IPS-NIHi7 (cell line): ENCODE measurements around the gene SIPA1L3.
A peak's percentile ranks its signal among the peaks of the same experiment; 100 is the strongest.
"Not testable (repeated sequence)": the region's sequence is repeated elsewhere in the genome, so short reads cannot be mapped to it uniquely, and the experiment has no call there.

Source experiments
- DNase-seq: peaks from one replicate; pipeline ENCODE4 v3.0.0; 2012; ENCODE audit warnings: mixed read lengths; ENCODE audit errors: extremely low spot score

SIPA1L3 gene

DNA sequence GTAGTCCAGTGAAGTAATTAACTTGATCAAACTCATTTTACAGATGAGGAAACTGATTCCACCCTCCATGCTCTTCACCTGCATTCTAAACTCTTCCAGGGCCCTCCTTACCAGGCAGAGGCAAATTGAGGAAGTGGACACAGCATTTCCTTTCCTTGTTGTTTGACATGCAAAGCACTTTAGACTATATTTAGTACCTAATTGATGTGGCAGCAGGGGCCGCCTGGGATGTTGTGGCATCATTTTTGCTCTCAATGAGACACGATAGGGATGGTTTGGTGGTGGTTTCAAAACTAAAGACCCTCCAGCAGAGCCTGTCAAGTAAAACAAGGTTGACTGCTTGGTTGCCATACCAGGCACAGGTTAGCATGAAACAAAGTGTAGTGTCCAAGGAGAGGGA lies 7.9 kb downstream of the SIPA1L3 start:
- DNase-seq, result no peak

DNA sequence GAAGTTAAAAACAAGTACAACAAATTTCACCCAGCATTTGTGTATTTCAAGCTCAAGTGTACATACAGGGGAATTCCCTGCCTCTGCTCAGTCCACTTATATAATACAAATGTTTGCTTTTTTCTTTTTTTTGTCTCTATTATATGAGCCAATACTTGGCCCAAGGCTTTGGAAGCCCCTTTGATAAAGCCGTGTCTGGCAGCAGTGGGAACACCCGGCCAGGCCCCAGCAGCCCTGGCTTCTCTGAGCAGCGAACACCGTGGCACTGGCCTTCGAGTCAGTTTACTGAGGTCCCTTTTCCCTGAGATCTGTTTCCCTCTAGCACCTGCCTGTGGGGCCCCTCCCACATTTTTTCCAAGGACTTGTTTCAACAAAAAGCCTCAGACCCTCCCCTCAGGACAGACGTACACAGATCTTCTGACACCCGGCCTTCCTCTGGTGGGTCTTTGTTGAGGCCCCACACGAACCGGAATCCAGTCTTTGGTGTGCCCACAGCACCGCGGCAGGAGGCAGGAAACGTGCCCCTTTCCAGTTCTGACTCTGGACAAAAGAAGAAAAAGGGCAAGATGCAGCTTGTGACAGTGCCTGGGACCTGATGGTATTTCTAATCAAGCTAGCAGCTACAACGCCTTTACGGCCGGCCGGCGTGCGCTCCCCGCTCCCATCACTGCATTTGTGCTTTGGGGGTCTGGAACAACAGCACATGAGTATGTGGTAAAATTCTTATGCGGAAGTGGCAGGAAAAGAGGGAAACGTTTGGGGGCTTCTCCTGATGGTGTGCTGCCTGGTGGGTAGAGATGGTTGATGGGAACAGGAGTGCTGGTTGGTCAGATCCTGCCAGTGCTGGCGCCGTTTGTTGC lies 13.8 kb downstream of the SIPA1L3 start:
- no peak for DNase-seq

DNA sequence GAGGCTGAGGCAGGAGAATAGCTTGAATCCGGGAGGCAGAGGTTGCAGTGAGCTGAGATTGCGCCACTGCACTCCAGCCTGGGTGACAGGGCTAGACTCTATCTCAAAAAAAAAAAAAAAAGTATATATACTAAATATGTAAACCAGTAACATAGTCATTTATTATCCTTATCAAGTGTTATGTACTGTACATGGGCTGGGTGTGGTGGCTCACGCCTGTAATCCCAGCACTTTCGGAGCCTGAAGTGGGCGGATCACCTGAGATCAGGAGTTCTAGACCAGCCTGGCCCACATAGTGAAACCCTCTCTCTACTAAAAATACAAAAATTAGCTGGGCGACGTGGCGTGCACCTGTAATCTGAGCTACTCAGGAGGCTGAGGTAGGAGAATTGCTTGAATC lies 17.6 kb downstream of the SIPA1L3 start:
- not testable (repeated sequence) for DNase-seq

DNA sequence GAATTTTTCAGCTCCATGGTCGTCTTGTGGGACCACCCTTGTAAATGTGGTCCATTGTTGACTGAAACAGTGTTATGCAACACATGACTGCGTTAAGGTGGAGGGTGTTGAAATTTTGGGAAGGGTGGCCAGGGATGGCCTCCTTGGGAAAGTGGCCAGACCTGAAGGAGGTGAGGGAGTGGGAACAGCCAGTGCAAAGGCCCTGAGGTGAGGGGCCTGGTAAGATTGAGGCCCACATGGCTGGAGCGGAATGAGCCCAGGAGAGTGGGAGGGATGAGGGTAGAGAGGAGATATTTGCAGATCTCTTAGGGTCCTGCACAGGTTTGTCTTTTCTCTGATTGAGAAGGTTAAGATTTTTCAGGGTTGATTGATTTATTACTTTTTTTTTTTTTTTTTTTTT lies 18.2 kb downstream of the SIPA1L3 start:
- DNase-seq, result no peak

DNA sequence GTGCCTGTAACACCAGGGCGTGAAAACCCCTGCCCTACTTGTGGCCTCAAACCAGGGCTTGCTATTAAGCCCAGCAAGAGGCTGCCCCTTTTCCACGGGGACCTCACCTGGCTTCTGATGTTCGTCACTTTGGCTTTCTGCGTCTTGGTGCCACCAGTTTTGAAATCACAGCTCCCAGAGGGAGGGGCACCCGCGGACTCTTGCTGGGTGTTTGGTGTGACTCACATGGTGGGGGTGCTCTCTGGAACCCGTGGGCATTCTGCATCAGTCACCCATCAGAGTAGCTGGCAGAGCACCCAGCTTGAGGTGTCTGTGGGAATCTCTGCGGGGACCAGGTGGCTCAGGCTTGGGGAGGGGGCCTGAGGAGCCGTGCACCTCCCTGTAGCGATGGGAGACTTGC lies 19.2 kb downstream of the SIPA1L3 start:
- no peak for DNase-seq

DNA sequence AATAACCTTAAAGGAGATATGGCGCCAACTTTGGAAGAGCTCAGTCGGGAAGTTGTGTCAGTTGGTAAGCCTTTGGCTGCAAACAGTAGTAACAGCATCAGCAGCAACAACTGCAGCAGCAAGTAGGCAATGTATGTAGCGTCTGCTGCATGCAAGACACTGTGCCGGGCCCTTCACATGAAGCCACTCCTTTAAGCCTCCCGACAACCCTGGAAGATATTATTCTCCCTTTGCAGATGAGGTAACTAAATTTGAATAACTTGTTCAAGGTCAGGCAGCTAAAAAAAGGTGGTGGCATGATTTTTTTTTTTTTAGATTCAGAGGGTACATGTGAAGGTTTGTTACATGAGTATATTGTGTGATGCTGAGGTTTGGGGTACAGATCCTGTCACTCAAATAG lies 19.7 kb downstream of the SIPA1L3 start:
- no peak for DNase-seq

DNA sequence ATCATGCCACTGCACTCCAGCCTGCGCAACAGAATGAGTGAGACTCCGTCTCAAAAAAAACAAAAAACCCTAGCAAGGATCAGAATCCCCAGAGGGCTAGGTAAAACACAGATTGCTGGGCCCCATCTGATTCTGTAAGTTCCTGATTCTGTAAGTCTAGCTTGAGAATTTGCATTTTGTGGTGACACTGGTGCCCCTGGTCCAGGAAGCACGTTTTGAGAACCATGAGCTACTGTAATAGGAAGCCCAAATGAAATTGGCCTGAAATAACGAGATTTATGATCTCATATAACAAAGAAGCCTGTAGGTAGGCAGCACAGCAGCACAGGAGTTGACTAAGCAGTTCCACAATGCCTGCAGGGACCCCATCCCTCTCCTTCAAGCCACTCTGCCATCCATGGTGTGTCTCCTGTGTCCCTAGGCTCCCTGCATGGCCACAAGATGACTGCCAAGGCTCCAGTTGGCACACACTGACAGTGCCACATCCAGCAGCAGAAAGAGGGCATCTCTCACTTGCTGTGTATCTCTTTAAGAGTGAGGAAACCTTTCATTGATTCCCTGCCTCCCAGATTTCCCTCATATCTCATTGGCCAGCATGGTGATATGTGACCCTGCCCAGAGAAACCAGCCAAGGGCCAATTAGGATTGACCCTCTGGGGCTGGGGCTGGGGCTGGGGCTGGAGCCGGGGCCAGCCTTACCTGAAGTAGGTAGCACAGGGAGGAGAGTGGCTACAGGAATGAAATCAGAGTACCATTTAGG lies 21.7 kb downstream of the SIPA1L3 start:
- DNase-seq, result peak; percentile 61

DNA sequence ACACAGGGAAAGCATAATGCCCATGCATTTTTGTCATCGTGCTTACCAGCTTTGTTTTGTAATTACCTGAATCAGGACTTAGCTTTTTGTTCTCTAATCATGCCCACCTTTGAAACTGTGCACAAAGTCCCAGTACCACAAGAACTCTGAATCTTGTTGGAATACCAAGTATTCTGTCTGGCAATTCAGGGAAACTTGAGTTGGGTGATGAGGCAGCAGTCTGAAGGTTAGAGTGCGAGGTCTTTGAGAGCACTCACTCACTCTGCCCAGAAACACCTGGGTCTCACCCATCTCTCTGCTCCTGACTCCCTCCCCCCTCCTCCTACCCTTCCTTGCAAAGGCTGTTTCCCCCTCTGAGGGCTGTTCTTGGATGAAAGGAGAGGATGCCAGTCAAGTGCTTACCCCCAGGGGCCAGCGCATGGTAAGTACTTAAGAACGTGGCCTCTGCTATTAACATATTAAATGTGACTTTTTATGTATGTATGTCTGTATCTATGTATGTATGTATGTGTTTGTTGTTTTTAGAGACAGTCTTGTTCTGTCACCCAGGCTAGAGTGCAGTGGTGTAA lies 22.4 kb downstream of the SIPA1L3 start:
- peak; percentile 48 for DNase-seq

DNA sequence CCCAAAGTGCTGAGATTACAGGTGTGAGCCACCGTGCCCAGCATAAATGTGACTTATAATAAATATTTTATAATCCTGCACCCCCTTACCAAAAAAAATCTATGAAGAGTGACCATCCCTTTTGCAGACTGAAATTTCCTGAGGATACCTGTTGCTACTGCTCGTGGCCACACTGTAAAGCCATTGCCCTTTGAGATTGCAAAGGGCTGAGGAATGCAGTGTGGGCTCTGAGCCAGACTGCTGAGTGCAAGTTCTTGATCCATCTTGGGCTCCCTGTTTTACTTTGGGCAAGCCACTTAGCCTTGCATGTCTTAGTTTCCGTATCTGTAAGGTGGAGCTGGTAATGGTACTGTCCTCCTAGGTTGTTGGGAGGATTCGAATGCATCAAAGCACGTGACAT lies 23.4 kb downstream of the SIPA1L3 start:
- no peak for DNase-seq

DNA sequence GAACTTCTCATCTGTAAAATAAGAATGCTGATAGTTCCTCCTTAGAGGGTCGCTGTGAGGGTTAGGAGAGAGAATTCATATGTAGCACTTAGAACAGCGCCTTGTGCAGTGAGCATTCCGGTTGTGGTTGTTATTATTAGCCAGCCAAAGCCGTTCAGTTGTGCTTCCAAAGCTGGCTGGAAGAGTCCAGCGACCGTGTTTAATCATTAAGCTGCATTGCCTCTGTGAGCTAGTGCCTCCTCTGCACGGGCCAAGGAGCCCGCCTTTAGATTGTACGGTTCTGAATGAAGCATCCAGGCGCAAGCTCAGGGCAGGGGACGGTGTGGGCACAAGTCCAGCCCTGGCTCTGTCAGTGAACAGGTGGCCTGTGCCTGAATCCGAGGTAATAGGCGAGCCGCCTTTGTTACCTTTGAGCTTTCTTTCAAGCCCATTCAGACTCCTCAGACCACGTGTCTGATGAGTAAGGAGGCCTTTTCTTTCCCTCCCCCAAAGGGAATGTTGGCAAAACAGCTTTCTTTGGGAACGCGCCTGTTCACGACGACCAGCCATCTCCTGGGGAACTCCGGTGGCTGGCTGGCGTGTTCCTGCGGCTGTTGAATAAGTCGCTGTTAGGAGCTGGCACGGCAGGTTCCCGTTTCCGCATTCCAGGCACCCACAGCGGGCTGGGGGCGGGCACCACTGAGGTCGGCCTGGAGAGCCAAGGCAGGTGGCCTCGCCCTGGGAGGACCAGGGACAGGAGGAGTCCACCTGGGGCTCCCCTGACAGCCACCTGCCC lies 25.1 kb downstream of the SIPA1L3 start:
- peak; percentile 73 for DNase-seq

DNA sequence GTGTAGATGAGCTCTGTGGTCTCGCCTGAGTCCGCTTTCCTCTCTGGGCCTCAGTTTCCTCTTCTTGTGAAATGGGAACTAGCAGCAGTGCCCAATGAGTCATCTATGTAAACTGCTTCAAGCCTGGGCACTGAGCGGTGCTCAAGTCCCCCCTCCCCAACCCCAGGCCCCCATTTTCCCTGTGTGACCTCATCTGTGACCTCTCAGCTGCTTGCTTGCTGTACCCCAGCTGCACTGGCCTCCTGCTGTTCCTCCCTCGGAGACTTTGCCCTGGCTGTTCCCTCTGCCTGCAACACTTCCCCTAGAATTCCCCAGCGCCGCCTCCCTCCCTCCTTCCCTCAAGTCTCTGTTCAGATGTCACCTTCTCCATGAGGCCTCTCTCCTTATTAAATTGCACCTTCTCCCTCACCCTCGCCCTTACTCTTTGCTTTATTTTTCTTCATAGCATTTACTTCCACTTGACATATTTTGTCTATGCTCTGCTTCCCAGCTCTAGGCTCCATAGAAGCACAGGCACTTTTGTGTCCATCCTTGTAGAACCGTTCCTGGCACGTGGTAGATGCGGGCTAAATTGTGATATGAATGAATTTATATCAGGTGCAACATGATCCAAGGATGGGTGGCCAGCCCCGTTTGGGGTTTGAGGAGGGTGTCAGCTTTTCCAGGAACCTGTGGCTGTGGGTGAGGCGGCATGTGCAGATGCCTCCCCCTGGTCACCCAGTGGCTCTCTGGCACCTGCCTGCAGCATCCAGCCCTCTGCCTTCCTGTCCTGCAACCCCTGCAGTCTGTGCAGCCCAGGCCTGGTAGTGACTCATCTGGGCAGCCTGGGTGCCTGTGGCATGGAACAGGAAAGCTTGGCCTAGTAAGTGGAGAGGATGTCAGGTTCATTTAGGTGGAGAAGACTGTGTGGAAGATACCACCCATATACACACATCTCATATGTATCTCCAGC lies 26.3 kb downstream of the SIPA1L3 start:
- DNase-seq, result no peak

DNA sequence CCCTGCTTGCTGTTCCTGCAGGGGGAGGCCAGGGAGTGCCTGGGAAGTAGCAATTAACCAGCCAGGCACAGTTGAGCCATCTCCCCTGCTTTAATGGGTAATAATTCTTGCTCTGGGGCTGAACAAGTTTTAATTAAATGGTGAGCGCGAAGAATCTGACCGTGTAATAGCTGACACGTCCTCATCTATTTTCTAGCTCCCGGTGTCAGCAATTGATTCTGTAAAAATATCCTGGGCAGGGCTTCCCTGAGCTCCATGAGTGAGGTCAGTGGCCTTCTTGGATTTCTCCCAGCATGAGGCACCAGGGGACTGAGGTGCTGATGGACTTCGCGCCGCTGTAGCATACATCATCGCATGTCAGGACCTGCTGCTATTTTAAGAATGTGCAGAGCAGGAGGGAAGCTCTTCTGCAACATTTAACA lies 26.9 kb downstream of the SIPA1L3 start:
- no peak for DNase-seq

DNA sequence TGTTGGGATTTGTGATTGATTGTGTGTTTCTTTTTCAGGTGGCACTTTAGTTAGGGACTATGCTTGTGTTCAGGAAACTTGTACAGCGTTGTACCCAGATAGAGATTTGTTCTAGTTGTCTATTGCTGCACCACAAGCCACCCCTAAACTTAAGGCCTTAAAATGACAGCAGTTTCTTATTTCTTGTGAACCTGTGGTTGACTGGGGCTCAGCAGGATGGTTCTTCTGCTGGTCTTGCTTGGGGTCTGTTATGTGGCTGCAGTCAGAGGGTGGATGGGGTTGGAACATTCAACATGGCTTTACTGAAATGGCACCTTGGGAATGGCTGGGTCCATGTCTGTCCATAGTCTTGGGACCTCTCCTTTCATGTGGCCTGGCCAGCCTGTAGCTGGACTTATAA lies 28.3 kb downstream of the SIPA1L3 start:
- no peak for DNase-seq

DNA sequence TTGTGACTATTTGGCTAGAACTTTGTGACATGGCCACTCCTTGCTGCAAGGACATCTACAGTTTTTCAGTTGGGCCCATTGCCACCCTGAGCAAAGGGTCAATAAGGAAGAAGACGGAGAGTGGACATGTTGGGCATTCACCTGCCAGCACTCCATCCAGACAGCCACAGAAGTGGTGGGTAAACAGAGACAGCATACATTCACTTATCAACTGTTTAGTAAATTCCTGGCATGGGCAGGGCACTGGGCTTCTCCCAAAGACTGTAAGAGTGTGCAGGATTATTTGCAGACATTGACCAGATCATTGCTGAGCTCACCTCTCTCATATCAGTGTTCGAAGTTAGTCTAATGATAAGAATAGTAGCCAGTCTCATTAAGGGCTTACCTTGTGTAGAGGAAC lies 29.2 kb downstream of the SIPA1L3 start:
- DNase-seq, result no peak

DNA sequence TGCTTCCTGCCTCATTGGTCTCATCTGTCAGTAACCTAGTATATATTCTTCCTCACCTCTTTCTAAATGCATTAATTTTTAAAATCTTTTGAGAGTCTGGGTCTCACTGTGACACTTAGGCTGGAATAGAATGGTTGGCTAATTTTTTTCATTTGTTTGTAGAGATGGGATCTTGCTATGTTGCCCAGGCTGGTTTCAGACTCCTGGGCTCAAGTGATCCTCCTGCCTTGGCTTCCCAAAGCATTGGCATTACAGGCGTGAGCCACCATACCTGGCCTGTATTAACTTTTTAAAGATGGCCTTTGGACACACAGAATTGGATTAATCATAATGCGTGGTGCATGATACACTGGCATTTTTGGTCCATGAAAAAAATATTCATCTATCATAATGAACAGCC lies 29.9 kb downstream of the SIPA1L3 start:
- no peak for DNase-seq

DNA sequence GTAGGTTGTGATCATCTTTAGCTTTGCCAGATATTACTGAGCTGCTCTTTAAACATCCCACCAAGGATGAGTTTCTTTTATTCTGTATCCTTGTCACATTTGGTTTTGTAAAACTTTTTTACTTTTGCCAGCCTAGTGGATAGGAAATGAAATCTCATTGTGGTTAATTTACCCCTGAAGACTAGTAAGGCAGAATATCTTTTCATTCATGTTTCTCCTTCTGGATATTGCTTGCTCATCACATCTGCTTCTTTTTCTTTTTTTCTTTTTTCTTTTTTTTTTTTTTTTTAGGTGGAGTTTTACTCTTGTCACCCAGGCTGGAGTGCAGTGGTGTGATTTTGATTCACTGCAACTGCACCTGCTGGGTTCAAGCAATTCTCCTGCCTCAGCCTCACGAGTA lies 31.3 kb downstream of the SIPA1L3 start:
- DNase-seq, result no peak

DNA sequence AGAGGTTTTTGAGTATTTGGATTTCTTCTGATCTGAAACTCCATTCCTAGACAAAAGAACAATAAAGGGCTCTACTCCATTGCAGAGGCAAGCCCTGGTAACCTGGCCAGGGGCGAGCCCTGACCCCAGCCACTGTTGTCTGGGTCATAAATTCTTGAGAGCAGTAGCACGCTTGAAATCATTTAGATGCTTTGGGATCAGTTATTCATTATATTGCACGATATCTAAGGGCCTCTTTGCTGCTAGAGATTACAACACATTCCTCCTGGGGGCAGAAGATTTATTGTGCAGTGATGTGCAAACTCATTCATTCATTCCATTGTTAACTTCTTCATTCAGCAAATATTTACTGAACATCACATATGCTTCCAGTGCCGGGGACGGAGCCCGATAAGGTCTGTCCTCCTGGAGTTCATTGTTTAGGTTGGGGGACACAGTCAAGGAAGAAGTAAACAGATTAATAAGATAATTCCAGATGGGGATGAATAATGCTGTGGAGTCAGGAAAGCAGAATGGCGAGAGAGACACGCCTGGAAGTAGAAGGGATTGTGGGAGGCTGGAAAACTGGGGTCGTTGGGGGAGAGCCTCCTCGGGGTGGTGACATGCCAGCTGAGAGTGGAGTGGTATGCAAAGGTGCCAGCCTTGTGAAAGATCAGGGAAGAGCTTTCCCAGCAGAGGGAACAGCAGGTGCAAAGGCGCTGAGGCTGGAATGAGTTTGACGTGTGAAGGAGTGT lies 34.9 kb downstream of the SIPA1L3 start:
- no peak for DNase-seq

DNA sequence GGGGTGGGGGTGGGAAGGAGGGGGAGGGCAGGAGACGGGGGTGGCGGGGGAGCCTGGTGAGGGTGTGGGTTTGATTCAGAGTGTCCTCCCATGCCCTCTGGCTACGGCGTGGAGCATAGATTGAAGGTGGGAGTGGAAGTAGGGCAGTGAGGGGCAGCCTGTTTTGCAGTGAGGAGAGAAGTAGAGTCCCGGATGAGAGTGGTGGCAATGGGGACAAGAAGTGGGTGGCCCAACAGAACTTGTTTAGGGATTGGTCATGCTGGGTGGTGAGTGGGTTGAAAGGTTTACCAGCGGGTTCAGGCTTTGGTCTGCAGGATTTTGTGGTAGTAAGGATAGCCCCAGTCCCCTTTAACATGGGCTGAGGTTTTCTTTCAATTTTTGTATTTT lies 35.5 kb downstream of the SIPA1L3 start:
- no peak for DNase-seq

DNA sequence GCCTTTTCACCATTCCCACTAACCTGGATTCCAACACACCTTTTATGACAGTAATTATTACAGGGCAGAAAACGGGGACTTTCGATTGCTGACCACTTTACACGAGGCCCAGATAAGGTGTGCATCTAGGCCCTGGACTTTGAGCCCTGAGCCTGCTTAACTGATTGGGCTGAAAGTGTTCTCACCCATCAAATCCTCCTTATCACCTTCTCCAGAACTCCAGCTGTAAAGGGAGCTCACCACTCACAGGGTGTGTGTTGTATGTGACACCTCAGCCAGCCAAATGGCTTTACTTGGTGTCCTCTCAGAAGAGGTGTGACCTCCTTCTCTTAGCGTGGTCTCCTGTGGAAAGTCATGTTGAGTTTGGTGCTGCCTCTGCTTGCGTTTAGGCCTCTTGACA lies 36.5 kb downstream of the SIPA1L3 start:
- DNase-seq, result no peak

DNA sequence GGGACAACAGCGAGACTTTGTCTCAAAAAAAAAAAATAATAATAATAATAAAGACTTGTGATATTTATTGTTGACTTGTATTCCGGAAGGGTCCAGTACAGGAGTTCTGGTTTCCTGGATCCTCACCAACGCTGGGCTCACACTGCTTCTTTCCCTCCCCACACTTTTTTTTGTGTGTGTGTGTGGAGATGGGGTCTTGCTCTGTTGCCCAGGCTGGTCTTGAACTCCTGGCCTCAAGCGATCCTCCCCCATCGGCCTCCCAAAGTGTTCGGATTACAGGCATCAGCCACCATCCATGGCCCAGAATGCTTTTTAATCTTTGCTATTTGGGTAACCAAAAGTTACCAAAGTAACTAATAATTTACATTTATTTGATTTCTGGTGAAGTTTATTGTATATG lies 39.1 kb downstream of the SIPA1L3 start:
- DNase-seq, result no peak
